HepG2 (cell line): ENCODE results near the gene RNF168. TPM values are rescaled to one million over a fixed set of nuclear protein-coding genes. Genes with fewer than 3 reads are reported as not detected.

Experiments used
- FOXA1 ChIP-seq, 2 experiments: fragments of 450-650 bp in 1 of 2; sonication (generic) in 1 of 2; formaldehyde crosslinking in 1 of 2; IDR thresholded peaks; 2 replicates each; pipeline versions ENCODE4 v1.4.0 to v1.6.1; 2016 to 2020; ENCODE audit warnings: missing genetic modification reagents in 1 of 2
- HNRNPUL1 ChIP-seq: fragments of 200-400 bp; formaldehyde crosslinking; IDR thresholded peaks from 2 replicates; pipeline ENCODE4 v1.6.1; 2017; ENCODE audit warnings: low read depth, mild to moderate bottlenecking, low read length, moderate library complexity
- IKZF4 ChIP-seq: sonication (generic); formaldehyde crosslinking; IDR thresholded peaks from 2 replicates; pipeline ENCODE4 v1.5.1; 2020; ENCODE audit warnings: borderline replicate concordance, mild to moderate bottlenecking, low read depth, missing genetic modification reagents; ENCODE audit errors: not compliant biosample characterization
- NFIC ChIP-seq: IDR thresholded peaks from 2 replicates; pipeline ENCODE4 v1.6.1; 2012; ENCODE audit warnings: mild to moderate bottlenecking, low read length, inconsistent platforms
- NKX3-1 ChIP-seq: sonication (generic); formaldehyde crosslinking; IDR thresholded peaks from 2 replicates; pipeline ENCODE4 v1.5.0; 2020; ENCODE audit warnings: missing genetic modification reagents
- RARA ChIP-seq: IDR thresholded peaks from 2 replicates; pipeline ENCODE4 v1.6.1; 2016; ENCODE audit warnings: missing genetic modification reagents, missing compliant biosample characterization
- RBM39 ChIP-seq: fragments of 200-400 bp; formaldehyde crosslinking; IDR thresholded peaks from one replicate; pipeline ENCODE4 v1.6.1; 2018; ENCODE audit warnings: antibody characterized with exemption, mild to moderate bottlenecking, low read depth, low read length; ENCODE audit not compliant: poor library complexity, severe bottlenecking
- RELA ChIP-seq: sonication (generic); formaldehyde crosslinking; IDR thresholded peaks from 2 replicates; pipeline ENCODE4 v1.4.0; 2020; ENCODE audit warnings: missing genetic modification reagents
- SALL1 ChIP-seq: sonication (generic); formaldehyde crosslinking; IDR thresholded peaks from 2 replicates; pipeline ENCODE4 v1.8.0; 2022; ENCODE audit warnings: mild to moderate bottlenecking, missing genetic modification reagents
- THAP11 ChIP-seq: IDR thresholded peaks from 2 replicates; pipeline ENCODE4 v1.6.1; 2016; ENCODE audit warnings: missing biosample characterization, missing genetic modification reagents
- ZFX ChIP-seq: sonication (generic); formaldehyde crosslinking; IDR thresholded peaks from 2 replicates; pipeline ENCODE4 v1.4.0; 2020; ENCODE audit warnings: mild to moderate bottlenecking, low read depth, missing genetic modification reagents, moderate library complexity
- ZNF614 ChIP-seq: IDR thresholded peaks from 2 replicates; pipeline ENCODE4 v1.6.1; 2018; ENCODE audit warnings: missing biosample characterization, missing genetic modification reagents, inconsistent platforms, borderline replicate concordance
- polyA plus RNA-seq, 8 experiments: library from polyadenylated mRNA; depleted of rRNA in 3 of 8; stranded (reverse) in 7 of 8; unstranded in 1 of 8; fragments of >200 nt; fragmentation: Illumina TruSeq in 4 of 8; extraction: Trizol in 4 of 8; gene quantifications; 2 replicates each; pipeline versions ENCODE4 v1.2.1 to v1.2.3, GENCODE V29; 2011 to 2016; ENCODE audit warnings: low read depth in 4 of 8, missing spikeins in 1 of 8, mixed read lengths in 1 of 8; ENCODE audit not compliant: insufficient read depth in 1 of 8
- total RNA-seq, 5 experiments: library from RNA; depleted of rRNA; stranded (reverse); fragments of >200 nt; fragmentation: Illumina TruSeq; extraction: Trizol; gene quantifications; 2 replicates each; pipeline ENCODE4 v1.2.3, GENCODE V29; 2016; ENCODE audit warnings: low read depth in 1 of 5
- TF ChIP-seq, protein P1 (sequence below): IDR thresholded peaks from 2 replicates; pipeline ENCODE4 v1.6.1; 2016; ENCODE audit warnings: missing compliant biosample characterization, missing genetic modification reagents, borderline replicate concordance
- TF ChIP-seq, protein P2 (sequence below): sonication (generic); formaldehyde crosslinking; IDR thresholded peaks from 2 replicates; pipeline ENCODE4 v1.4.0; 2020; ENCODE audit warnings: missing genetic modification reagents
- TF ChIP-seq, protein P3 (sequence below): sonication (generic); formaldehyde crosslinking; IDR thresholded peaks from 2 replicates; pipeline ENCODE4 v1.5.0; 2020; ENCODE audit warnings: mild to moderate bottlenecking, missing genetic modification reagents
- TF ChIP-seq, protein P4 (sequence below): sonication (generic); formaldehyde crosslinking; conservative IDR thresholded peaks from 2 replicates; pipeline ENCODE4 v1.8.1; 2023; ENCODE audit warnings: missing genetic modification reagents
- TF ChIP-seq, protein P5 (sequence below): sonication (generic); formaldehyde crosslinking; IDR thresholded peaks from 2 replicates; pipeline ENCODE4 v1.4.0; 2020; ENCODE audit warnings: mild to moderate bottlenecking, missing genetic modification reagents

RNF168 gene
- total and polyA plus RNA-seq, 2 of the 13 experiments (the other 11 are each of a cell fraction or from before 2014, with no cell fraction given), result 3.7 to 22.9 TPM

DNA sequence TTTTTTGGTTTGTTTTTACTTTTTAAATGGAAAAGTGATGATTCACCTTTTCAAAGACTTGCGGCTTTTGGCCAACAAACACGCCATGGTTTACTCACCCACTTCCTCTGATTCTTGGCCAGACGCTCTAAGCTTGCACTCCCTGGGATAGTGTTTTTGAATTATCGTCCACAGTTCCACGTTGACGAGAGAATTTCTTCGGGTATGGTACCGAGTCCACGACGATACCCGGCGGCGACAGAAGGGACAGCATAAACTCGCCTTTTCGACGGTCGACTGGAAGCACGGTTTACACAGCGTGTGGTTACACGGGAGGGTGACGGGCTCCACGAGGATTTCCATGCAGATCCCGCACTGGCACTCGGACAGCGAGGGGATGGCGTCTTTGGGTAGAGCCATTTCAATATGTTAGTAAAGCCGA, 783 bp downstream of the RNF168 start (continued):
- TF ChIP-seq ZFX (0 out of 2 replicates have a peak, but pooled peaks have one; percentile 1), RARA (0 out of 2 replicates have a peak, but pooled peaks have one; percentile 5), THAP11 (no peak), ZNF614 (no peak), RBM39 (no peak), RELA (CRISPR knock-in tag) (no peak), IKZF4 (CRISPR knock-in tag) (no peak), NKX3-1 (CRISPR knock-in tag) (no peak), HNRNPUL1 (no peak), FOXA1 (IDR thresholded peaks at IDR 0.05) (no peak), FOXA1 (CRISPR knock-in tag; IDR thresholded peaks at IDR 0.05) (0 out of 2 replicates have a peak, but pooled peaks have one; percentile 12), NFIC (0 out of 2 replicates have a peak, but pooled peaks have one; percentile 5), SALL1 (CRISPR knock-in tag) (0 out of 2 replicates have a peak, but pooled peaks have one; percentile 12)
- TF ChIP-seq, protein P1, sequence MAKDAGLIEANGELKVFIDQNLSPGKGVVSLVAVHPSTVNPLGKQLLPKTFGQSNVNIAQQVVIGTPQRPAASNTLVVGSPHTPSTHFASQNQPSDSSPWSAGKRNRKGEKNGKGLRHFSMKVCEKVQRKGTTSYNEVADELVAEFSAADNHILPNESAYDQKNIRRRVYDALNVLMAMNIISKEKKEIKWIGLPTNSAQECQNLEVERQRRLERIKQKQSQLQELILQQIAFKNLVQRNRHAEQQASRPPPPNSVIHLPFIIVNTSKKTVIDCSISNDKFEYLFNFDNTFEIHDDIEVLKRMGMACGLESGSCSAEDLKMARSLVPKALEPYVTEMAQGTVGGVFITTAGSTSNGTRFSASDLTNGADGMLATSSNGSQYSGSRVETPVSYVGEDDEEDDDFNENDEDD (CRISPR knock-in tag), result 0 out of 2 replicates have a peak, but pooled peaks have one; percentile 19
- TF ChIP-seq, protein P2, sequence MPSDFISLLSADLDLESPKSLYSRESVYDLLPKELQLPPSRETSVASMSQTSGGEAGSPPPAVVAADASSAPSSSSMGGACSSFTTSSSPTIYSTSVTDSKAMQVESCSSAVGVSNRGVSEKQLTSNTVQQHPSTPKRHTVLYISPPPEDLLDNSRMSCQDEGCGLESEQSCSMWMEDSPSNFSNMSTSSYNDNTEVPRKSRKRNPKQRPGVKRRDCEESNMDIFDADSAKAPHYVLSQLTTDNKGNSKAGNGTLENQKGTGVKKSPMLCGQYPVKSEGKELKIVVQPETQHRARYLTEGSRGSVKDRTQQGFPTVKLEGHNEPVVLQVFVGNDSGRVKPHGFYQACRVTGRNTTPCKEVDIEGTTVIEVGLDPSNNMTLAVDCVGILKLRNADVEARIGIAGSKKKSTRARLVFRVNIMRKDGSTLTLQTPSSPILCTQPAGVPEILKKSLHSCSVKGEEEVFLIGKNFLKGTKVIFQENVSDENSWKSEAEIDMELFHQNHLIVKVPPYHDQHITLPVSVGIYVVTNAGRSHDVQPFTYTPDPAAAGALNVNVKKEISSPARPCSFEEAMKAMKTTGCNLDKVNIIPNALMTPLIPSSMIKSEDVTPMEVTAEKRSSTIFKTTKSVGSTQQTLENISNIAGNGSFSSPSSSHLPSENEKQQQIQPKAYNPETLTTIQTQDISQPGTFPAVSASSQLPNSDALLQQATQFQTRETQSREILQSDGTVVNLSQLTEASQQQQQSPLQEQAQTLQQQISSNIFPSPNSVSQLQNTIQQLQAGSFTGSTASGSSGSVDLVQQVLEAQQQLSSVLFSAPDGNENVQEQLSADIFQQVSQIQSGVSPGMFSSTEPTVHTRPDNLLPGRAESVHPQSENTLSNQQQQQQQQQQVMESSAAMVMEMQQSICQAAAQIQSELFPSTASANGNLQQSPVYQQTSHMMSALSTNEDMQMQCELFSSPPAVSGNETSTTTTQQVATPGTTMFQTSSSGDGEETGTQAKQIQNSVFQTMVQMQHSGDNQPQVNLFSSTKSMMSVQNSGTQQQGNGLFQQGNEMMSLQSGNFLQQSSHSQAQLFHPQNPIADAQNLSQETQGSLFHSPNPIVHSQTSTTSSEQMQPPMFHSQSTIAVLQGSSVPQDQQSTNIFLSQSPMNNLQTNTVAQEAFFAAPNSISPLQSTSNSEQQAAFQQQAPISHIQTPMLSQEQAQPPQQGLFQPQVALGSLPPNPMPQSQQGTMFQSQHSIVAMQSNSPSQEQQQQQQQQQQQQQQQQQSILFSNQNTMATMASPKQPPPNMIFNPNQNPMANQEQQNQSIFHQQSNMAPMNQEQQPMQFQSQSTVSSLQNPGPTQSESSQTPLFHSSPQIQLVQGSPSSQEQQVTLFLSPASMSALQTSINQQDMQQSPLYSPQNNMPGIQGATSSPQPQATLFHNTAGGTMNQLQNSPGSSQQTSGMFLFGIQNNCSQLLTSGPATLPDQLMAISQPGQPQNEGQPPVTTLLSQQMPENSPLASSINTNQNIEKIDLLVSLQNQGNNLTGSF (CRISPR knock-in tag), result 0 out of 2 replicates have a peak, but pooled peaks have one; percentile 18
- TF ChIP-seq, protein P3, sequence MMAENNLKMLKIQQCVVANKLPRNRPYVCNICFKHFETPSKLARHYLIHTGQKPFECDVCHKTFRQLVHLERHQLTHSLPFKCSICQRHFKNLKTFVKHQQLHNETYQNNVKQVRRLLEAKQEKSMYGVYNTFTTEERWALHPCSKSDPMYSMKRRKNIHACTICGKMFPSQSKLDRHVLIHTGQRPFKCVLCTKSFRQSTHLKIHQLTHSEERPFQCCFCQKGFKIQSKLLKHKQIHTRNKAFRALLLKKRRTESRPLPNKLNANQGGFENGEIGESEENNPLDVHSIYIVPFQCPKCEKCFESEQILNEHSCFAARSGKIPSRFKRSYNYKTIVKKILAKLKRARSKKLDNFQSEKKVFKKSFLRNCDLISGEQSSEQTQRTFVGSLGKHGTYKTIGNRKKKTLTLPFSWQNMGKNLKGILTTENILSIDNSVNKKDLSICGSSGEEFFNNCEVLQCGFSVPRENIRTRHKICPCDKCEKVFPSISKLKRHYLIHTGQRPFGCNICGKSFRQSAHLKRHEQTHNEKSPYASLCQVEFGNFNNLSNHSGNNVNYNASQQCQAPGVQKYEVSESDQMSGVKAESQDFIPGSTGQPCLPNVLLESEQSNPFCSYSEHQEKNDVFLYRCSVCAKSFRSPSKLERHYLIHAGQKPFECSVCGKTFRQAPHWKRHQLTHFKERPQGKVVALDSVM (CRISPR knock-in tag), result 0 out of 2 replicates have a peak, but pooled peaks have one; percentile 18
- TF ChIP-seq, protein P4, sequence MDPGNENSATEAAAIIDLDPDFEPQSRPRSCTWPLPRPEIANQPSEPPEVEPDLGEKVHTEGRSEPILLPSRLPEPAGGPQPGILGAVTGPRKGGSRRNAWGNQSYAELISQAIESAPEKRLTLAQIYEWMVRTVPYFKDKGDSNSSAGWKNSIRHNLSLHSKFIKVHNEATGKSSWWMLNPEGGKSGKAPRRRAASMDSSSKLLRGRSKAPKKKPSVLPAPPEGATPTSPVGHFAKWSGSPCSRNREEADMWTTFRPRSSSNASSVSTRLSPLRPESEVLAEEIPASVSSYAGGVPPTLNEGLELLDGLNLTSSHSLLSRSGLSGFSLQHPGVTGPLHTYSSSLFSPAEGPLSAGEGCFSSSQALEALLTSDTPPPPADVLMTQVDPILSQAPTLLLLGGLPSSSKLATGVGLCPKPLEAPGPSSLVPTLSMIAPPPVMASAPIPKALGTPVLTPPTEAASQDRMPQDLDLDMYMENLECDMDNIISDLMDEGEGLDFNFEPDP (CRISPR knock-in tag), result 0 out of 2 replicates have a peak, but pooled peaks have one; percentile 70
- TF ChIP-seq, protein P5, sequence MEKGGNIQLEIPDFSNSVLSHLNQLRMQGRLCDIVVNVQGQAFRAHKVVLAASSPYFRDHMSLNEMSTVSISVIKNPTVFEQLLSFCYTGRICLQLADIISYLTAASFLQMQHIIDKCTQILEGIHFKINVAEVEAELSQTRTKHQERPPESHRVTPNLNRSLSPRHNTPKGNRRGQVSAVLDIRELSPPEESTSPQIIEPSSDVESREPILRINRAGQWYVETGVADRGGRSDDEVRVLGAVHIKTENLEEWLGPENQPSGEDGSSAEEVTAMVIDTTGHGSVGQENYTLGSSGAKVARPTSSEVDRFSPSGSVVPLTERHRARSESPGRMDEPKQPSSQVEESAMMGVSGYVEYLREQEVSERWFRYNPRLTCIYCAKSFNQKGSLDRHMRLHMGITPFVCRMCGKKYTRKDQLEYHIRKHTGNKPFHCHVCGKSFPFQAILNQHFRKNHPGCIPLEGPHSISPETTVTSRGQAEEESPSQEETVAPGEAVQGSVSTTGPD (CRISPR knock-in tag), result no peak
